Thymus (tissue), 11 donors: ENCODE data around the gene PAPOLG. TPM values are rescaled to one million over a fixed set of nuclear protein-coding genes. Genes with fewer than 3 reads are reported as not detected.

Experiments
- DNase-seq, 9 donors: peaks; one replicate each; pipeline ENCODE4 v3.0.0-alpha.2; 2013; ENCODE audit warnings: low spot score in 9 of 9, low read depth in 6 of 9, missing footprints in 1 of 9
- H3K27ac ChIP-seq, 2 donors: one replicate each; pipeline ENCODE4 v1.5.1; 2013; ENCODE audit warnings: control low read depth in 1 of 2, low read depth in 1 of 2, low read length in 1 of 2, mild to moderate bottlenecking in 1 of 2, moderate library complexity in 1 of 2
- H3K27me3 ChIP-seq, 2 donors: one replicate each; pipeline ENCODE4 v1.5.1; 2013; ENCODE audit warnings: low read length in 1 of 2; ENCODE audit not compliant: control insufficient read depth in 2 of 2, insufficient read depth in 1 of 2
- H3K36me3 ChIP-seq, 2 donors: one replicate each; pipeline ENCODE4 v1.5.1; 2013; ENCODE audit warnings: low read length in 1 of 2, mild to moderate bottlenecking in 1 of 2, moderate library complexity in 1 of 2; ENCODE audit not compliant: control insufficient read depth in 2 of 2, insufficient read depth in 2 of 2
- H3K4me1 ChIP-seq, 2 donors: one replicate each; pipeline ENCODE4 v1.5.1; 2013; ENCODE audit warnings: low read length in 2 of 2; ENCODE audit not compliant: control insufficient read depth in 2 of 2, insufficient read depth in 2 of 2
- H3K4me3 ChIP-seq, 2 donors: one replicate each; pipeline ENCODE4 v1.5.1; 2013; ENCODE audit warnings: low read length in 2 of 2, control low read depth in 1 of 2, mild to moderate bottlenecking in 1 of 2
- H3K9me3 ChIP-seq, 2 donors: one replicate each; pipeline ENCODE4 v1.5.1; 2013; ENCODE audit warnings: low read length in 1 of 2, mild to moderate bottlenecking in 1 of 2; ENCODE audit not compliant: control insufficient read depth in 2 of 2, insufficient read depth in 1 of 2
- WGBS: extraction: QIAGEN DNeasy Blood & Tissue Kit; methylation state at CpG from one replicate; pipeline ENCODE4 v1.1.7; 2013; 5-methylcytosine and 5-hydroxymethylcytosine counted together
- polyA plus RNA-seq: library from polyadenylated mRNA; stranded (reverse); fragments of 200-250 nt; gene quantifications from one replicate; pipeline ENCODE4 v1.2.3, GENCODE V29; 2013
- total RNA-seq: library from RNA; stranded (reverse); fragments of 120-200 nt; gene quantifications from one replicate; pipeline ENCODE4 v1.2.4, GENCODE V29; 2013
- donor health status: healthy.

PAPOLG gene
- total and polyA plus RNA-seq, 2 donors: 14.3 to 17.3 TPM

DNA sequence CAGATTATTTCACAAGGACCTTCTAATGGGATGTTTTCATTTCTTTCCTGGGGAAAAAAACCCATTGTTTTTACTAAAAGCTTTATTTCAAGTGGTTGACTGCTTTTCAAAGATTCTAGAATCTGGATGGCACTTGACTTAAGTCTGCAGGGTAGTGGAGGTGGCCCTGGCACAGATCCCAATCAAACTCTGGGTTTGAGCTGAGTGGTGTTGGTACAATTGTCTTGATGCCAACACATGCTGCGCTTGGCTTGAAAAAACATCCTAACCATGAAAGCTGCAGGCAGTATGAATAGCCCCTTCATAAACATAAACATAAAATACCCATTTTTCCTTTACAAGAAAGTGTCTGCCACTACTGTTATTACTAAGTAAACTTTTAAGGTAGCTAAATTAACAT, 3.6 kb downstream of the PAPOLG start:
- WGBS: 100% methylated on average over 1 of the region's 1 CpG
- H3K9me3 ChIP-seq: no peaks in the 10 kb centered on the region
- H3K4me1 ChIP-seq: peaks cover 0 to 10% of the 10 kb centered on the region in 2 donors
- no peak overlapping the region for H3K27ac ChIP-seq
- H3K4me3 ChIP-seq: no peak overlapping the region
- H3K36me3 ChIP-seq: peaks cover 26 to 43% of the 10 kb centered on the region in 2 donors
- no peak for DNase-seq
- H3K27me3 ChIP-seq: no peaks in the 10 kb centered on the region

DNA sequence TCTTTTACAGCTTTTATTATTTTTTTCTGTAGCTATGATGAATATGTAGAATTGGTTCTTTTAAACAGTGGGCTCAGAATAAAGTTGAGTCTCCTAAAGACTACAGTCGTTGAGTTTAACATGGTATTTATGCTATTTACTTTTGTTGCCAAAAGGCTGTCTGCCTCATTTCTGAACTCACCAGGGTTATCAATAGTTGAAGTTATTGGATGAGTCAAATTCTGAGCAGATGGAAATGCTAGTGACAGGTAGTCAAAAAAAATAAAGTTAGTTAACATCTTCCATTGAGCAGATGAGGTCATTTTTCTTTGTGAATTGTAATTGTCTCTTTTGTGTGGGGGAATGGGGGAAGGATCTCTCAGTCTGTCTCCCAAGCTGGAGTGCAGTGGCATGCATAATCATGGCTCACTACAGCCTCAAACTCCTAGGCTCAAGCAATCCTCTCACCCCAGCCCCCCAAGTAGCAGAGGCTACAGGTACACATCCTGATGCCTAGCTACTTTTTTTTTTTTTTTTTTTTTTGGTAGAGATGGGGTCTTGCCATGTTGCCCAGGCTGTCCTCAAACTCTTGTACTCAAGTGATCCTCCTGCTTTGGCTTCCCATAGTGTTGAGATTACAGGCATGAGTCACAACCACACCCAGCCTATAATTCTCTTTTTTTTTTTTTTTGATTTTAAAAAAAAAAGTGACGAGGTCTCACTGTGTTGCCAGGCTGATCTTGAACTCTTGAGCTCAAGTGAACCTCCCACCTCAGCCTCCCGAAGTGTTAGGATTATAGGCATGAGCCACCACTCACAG, 8.9 kb downstream of the PAPOLG start:
- DNase-seq: no peak
- H3K9me3 ChIP-seq: no peaks in the 10 kb centered on the region
- H3K27ac ChIP-seq: no peak overlapping the region
- no peaks in the 10 kb centered on the region for H3K4me1 ChIP-seq
- 98% methylated on average over 3 of the region's 3 CpGs for WGBS
- no peaks in the 10 kb centered on the region for H3K27me3 ChIP-seq
- no peak overlapping the region for H3K4me3 ChIP-seq
- peaks cover 43 to 80% of the 10 kb centered on the region in 2 donors for H3K36me3 ChIP-seq

DNA sequence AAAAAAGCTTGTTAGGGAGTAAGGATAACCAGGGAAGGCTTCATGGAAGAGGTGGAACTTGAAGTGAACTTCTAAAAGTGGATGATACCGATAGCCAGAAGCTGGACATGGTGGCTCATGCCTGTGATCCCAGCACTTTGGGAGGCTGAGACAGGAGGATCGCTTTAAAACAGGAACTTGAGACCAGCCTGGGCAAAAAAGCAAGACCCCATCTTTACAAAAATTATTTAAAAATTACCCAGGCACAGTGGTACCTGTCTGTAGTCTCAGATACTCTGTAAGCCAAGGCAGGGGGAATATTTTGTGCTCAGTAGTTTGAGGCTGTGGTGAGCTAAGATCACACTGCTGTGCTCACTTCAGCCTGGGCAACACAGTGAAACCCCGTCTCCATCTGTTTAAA, 10.2 kb downstream of the PAPOLG start:
- Histone ChIP-seq H3K36me3 (peaks cover 40 to 77% of the 10 kb centered on the region in 2 donors), H3K4me3 (no peak overlapping the region), H3K4me1 (no peaks in the 10 kb centered on the region), H3K9me3 (no peaks in the 10 kb centered on the region), H3K27ac (no peak overlapping the region), H3K27me3 (no peaks in the 10 kb centered on the region)
- DNase-seq: no peak
- WGBS: 97% methylated on average over 3 of the region's 3 CpGs

DNA sequence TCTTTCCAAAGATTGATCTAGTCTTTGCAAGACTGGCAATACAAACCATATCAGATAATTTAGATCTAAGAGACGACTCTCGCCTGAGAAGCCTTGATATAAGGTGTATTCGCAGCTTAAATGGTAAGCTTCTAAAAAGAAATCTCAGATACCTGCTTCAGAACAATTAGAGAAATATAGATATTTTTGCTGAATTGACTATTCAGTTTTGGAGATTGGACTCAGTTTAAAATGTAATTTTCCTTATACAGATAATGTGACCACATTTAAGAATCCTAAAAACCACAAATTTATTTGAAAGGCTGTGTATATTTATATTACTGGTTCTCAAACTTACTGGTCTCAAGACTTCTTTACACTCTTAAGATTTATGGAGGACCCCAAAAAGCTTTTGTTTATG, 15.4 kb downstream of the PAPOLG start:
- DNase-seq: no peak
- Histone ChIP-seq H3K9me3 (no peaks in the 10 kb centered on the region), H3K36me3 (peaks cover 28 to 80% of the 10 kb centered on the region in 2 donors), H3K27me3 (no peaks in the 10 kb centered on the region), H3K4me1 (no peaks in the 10 kb centered on the region), H3K4me3 (no peak overlapping the region), H3K27ac (no peak overlapping the region)
- WGBS: 99% methylated on average over 3 of the region's 3 CpGs

DNA sequence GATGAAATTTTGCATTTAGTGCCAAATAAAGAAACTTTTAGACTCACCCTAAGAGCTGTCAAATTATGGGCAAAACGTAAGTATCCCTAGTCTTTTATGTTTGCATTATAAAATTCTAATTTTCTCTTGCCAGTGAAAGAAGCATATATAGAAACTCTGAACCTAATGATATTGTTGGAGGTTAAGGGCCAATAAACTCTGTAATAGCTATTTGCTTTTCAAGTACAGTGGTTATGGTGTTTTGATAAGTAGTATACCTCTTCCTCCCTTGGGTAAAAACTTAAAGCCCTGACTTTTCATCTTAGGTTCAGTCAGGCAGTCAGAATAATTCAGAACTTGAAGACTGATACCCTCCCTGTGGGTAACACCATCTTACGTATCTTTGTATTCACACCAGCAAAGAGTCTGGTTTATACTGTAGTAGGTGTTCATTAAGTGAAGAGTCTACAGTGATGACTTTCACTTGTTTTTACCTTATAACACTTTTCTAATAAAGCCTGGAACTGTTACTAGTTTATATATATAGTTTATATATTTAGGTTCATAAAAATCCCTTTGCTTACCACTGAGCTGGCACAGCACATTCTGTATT, 19.1 kb downstream of the PAPOLG start:
- H3K9me3 ChIP-seq: no peaks in the 10 kb centered on the region
- no peak for DNase-seq
- 99% methylated on average over 2 of the region's 2 CpGs for WGBS
- no peak overlapping the region for H3K4me3 ChIP-seq
- peaks cover 29 to 88% of the 10 kb centered on the region in 2 donors for H3K36me3 ChIP-seq
- H3K4me1 ChIP-seq: no peaks in the 10 kb centered on the region
- H3K27me3 ChIP-seq: no peaks in the 10 kb centered on the region
- no peak overlapping the region for H3K27ac ChIP-seq

DNA sequence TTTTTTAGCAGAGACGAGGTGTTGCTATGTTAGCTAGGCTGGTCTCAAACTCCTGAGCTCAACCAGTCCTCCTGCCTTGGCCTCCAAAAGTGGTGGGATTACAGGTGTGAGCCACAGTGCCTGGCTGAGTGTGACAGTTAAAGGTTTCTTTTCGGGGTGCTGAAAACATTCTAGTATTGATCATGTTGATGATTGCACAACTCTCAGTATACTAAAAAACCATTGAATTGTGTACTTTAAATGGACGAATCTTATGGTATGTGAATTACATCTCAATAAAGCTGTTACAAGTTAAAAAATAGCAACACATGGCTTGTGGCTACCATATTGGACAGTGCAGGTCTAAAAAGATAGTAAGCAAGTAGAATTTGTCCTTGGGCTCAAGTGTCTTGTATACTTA, 22.3 kb downstream of the PAPOLG start:
- H3K36me3 ChIP-seq: peaks cover 27 to 88% of the 10 kb centered on the region in 2 donors
- no peaks in the 10 kb centered on the region for H3K9me3 ChIP-seq
- DNase-seq: no peak
- WGBS: 97% methylated on average over 3 of the region's 3 CpGs
- H3K27me3 ChIP-seq: no peaks in the 10 kb centered on the region
- H3K27ac ChIP-seq: no peak overlapping the region
- no peak overlapping the region for H3K4me3 ChIP-seq
- no peaks in the 10 kb centered on the region for H3K4me1 ChIP-seq

DNA sequence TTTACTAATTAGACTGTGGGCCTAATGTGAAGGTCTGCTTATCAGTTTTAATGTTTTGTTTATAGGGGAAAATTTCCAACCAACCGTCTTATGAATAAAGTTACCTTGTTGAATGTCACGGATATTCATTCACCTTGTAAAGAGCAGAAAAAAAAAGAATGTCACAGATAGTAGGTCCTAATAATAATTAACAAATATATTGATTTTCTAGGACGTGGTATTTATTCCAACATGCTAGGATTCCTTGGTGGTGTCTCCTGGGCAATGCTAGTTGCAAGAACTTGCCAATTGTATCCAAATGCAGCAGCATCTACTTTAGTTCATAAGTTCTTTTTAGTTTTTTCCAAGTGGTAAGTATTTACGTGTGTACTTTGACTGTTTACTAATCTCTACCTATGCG, 23.4 kb downstream of the PAPOLG start:
- 99% methylated on average over 5 of the region's 5 CpGs for WGBS
- Histone ChIP-seq H3K9me3 (no peaks in the 10 kb centered on the region), H3K4me3 (no peak overlapping the region), H3K27me3 (no peaks in the 10 kb centered on the region), H3K36me3 (peaks cover 31 to 88% of the 10 kb centered on the region in 2 donors), H3K27ac (no peak overlapping the region), H3K4me1 (no peaks in the 10 kb centered on the region)
- no peak for DNase-seq

DNA sequence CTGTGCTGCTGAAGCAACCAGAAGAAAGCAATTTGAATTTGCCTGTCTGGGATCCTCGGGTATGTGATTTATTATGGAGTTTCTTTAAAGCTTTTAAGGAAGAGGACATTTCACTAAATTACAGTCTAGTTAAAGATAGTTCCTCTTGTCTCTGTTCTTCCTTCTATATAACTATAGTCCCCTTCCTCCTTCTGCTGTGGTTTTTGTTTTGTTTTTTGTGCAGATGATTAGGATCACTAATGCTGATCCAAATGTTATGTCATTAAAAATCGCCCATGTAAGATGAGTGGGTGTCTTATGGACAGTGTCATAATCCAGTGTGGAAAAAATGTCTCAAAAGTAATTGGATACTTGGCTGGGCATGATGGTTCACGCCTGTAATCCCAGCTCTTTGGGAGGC, 24.7 kb downstream of the PAPOLG start:
- WGBS: 86% methylated on average over 3 of the region's 3 CpGs

DNA sequence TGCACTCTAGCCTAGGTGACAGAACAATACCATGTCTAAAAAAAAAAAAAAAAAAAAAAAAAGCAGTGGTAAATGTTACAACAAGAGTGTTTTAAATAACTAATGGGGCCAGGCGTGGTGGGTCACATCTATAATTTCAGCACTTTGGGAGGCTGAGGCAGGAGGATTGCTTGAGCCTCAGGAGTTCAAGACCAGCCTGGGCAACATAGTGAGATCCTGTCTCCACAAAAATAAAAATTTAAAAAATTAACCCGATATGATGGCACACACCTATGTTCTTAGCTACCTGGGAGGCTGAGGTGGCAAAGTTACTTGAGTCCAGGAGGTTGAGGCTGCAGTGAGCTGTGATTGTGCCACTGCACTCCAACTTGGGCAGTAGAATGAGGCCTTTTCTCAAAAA, 37.1 kb downstream of the PAPOLG start:
- Histone ChIP-seq H3K9me3 (no peaks in the 10 kb centered on the region), H3K27me3 (no peaks in the 10 kb centered on the region), H3K4me3 (no peak overlapping the region), H3K27ac (no peak overlapping the region), H3K36me3 (peaks cover 36 to 86% of the 10 kb centered on the region in 2 donors), H3K4me1 (no peaks in the 10 kb centered on the region)
- WGBS: 99% methylated on average over 2 of the region's 2 CpGs
- no peak for DNase-seq

More for the DNA sequence above, 24.7 kb downstream of the PAPOLG start:
- Histone ChIP-seq H3K9me3 (no peaks in the 10 kb centered on the region), H3K4me1 (no peaks in the 10 kb centered on the region), H3K27ac (no peak overlapping the region), H3K36me3 (peaks cover 33 to 88% of the 10 kb centered on the region in 2 donors), H3K4me3 (no peak overlapping the region), H3K27me3 (no peaks in the 10 kb centered on the region)
- no peak for DNase-seq
